ENCODE data around the gene NUP50.

GRCh38 chr22:45144916-45145315, 18.8 kb upstream of the NUP50 start:
- TF ChIP-seq RARB (CRISPR knock-in tag; IDR thresholded peaks at IDR 0.05) = no peak
- TF ChIP-seq ZNF565 (CRISPR knock-in tag; conservative IDR thresholded peaks at IDR 0.05; ENCODE audit: low read depth) = no peak
- no peak for TF ChIP-seq ZFP30 (CRISPR knock-in tag; IDR thresholded peaks at IDR 0.05)
